ENCODE results near the gene TNP1.

DNA sequence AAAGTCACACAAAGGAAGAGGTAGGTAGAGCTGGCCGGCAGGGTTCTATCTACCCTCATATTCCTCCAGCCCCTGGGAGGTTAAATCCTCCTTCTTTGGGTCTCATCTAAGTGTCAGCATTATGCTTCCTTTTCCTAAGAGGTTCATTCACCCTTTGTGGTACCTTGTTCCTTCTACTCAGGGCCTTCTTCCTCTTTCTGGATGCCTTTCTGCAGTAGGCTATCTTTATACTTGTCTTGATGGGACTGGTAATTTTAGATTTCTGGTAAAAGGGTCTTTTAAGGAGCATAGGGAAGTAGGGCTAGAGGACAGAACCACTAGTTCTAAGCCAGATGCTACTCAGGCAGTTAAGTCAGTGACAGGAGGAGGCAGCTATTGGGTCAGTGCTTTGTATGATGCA is 13.7 kb upstream of the TNP1 start:
- TF ChIP-seq, protein P1, sequence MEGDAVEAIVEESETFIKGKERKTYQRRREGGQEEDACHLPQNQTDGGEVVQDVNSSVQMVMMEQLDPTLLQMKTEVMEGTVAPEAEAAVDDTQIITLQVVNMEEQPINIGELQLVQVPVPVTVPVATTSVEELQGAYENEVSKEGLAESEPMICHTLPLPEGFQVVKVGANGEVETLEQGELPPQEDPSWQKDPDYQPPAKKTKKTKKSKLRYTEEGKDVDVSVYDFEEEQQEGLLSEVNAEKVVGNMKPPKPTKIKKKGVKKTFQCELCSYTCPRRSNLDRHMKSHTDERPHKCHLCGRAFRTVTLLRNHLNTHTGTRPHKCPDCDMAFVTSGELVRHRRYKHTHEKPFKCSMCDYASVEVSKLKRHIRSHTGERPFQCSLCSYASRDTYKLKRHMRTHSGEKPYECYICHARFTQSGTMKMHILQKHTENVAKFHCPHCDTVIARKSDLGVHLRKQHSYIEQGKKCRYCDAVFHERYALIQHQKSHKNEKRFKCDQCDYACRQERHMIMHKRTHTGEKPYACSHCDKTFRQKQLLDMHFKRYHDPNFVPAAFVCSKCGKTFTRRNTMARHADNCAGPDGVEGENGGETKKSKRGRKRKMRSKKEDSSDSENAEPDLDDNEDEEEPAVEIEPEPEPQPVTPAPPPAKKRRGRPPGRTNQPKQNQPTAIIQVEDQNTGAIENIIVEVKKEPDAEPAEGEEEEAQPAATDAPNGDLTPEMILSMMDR (IDR thresholded peaks at IDR 0.05; ENCODE audit: borderline replicate concordance, extremely low read depth, low read length, poor library complexity, severe bottlenecking) = no peak
- TF ChIP-seq EZH2 (IDR thresholded peaks at IDR 0.05; ENCODE audit: borderline replicate concordance, low read depth, low read length, severe bottlenecking) = no peak
